Hepatocyte (in vitro differentiated cells): ENCODE results near the gene COTL1.

Experiments used
- CTCF ChIP-seq: fragments of 200-600 bp; sonication (generic); IDR thresholded peaks from 2 replicates; pipeline ENCODE4 v1.5.1; 2016; ENCODE audit warnings: antibody characterized with exemption, mild to moderate bottlenecking; ENCODE audit not compliant: poor library complexity
- EZH2phosphoT487 ChIP-seq: fragments of 200-600 bp; sonication (generic); IDR thresholded peaks from one replicate; pipeline ENCODE4 v1.6.1; 2018; ENCODE audit warnings: antibody characterized with exemption, mild to moderate bottlenecking, low read depth, moderate library complexity; ENCODE audit not compliant: unreplicated experiment, severe bottlenecking

- TF ChIP-seq CTCF, result no peak
- TF ChIP-seq EZH2phosphoT487, result no peak
These were observed 28.9 kb downstream of the COTL1 start for GRCh38 chr16:84588991-84589390.
